OCI-LY1 (cell line): ENCODE data around the gene PCP4.

Experiments
- EZH2 ChIP-seq: fragments of 200-600 bp; sonication (generic), shearing (Covaris generic); IDR thresholded peaks from 2 replicates; pipeline ENCODE4 v1.8.0; 2017; ENCODE audit warnings: borderline replicate concordance, mixed run types, mild to moderate bottlenecking, antibody characterized with exemption, low read length, moderate library complexity, mixed read lengths
- TF ChIP-seq, protein P1 (sequence below): fragments of 200-600 bp; sonication (generic), shearing (Covaris generic); IDR thresholded peaks from 2 replicates; pipeline ENCODE4 v1.5.1; 2017; ENCODE audit warnings: mild to moderate bottlenecking, antibody characterized with exemption, low read length, moderate library complexity, mixed read lengths

DNA sequence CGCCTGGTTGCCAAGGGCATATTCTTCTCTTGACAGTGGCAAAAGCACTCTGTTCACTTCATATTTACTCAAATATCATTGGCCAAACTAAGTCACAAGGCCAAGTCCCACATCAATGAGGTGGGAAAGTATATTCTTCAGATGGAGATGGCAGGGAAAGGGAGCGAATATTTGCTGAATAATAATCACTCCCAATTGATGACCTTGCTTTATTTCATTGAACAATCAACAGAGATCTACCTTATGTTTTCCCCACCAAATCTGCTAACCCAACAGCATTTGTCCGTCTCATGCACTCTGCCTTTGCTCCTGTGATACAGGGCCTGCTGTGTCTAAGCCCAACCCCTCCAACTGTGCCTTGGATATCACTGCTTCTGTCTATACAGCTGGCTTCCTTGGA, 45.2 kb upstream of the PCP4 start:
- TF ChIP-seq, protein P1, sequence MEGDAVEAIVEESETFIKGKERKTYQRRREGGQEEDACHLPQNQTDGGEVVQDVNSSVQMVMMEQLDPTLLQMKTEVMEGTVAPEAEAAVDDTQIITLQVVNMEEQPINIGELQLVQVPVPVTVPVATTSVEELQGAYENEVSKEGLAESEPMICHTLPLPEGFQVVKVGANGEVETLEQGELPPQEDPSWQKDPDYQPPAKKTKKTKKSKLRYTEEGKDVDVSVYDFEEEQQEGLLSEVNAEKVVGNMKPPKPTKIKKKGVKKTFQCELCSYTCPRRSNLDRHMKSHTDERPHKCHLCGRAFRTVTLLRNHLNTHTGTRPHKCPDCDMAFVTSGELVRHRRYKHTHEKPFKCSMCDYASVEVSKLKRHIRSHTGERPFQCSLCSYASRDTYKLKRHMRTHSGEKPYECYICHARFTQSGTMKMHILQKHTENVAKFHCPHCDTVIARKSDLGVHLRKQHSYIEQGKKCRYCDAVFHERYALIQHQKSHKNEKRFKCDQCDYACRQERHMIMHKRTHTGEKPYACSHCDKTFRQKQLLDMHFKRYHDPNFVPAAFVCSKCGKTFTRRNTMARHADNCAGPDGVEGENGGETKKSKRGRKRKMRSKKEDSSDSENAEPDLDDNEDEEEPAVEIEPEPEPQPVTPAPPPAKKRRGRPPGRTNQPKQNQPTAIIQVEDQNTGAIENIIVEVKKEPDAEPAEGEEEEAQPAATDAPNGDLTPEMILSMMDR = no peak
- TF ChIP-seq EZH2 = no peak
